KMS-11 (cell line): ENCODE results near the gene TP53AIP1.

Source experiments
- H2AFZ ChIP-seq: fragments of 200-600 bp; sonication (generic); 2 replicates; pipeline ENCODE4 v1.6.1; 2016; ENCODE audit warnings: antibody characterized with exemption, mixed run types, low read depth
- H3K27ac ChIP-seq: fragments of 200-600 bp; sonication (generic); 2 replicates; pipeline ENCODE4 v1.6.1; 2016; ENCODE audit warnings: mild to moderate bottlenecking, mixed run types
- H3K27me3 ChIP-seq: fragments of 200-600 bp; sonication (generic); 2 replicates; pipeline ENCODE4 v1.6.1; 2017; ENCODE audit warnings: mild to moderate bottlenecking, low read depth, mixed run types, moderate library complexity; ENCODE audit not compliant: insufficient read depth
- H3K36me3 ChIP-seq: fragments of 200-600 bp; sonication (generic); 2 replicates; pipeline ENCODE4 v1.6.1; 2017; ENCODE audit warnings: mild to moderate bottlenecking, mixed run types; ENCODE audit not compliant: insufficient read depth
- H3K4me1 ChIP-seq: fragments of 200-600 bp; sonication (generic); 2 replicates; pipeline ENCODE4 v1.6.1; 2016; ENCODE audit warnings: mild to moderate bottlenecking, low read depth, mixed run types; ENCODE audit not compliant: poor library complexity, severe bottlenecking
- H3K4me2 ChIP-seq: fragments of 200-600 bp; sonication (generic); 2 replicates; pipeline ENCODE4 v1.7.0; 2016; ENCODE audit warnings: mild to moderate bottlenecking, mixed run types
- H3K4me3 ChIP-seq: fragments of 200-600 bp; sonication (generic); IDR thresholded peaks from 2 replicates; pipeline ENCODE4 v1.6.1; 2017; ENCODE audit warnings: low read depth, low read length, mixed read lengths; ENCODE audit not compliant: insufficient read depth
- H3K79me2 ChIP-seq: fragments of 200-600 bp; sonication (generic); 2 replicates; pipeline ENCODE4 v1.6.1; 2016; ENCODE audit warnings: low read depth, mixed run types; ENCODE audit not compliant: insufficient read depth
- H3K9ac ChIP-seq: fragments of 200-600 bp; sonication (generic); 2 replicates; pipeline ENCODE4 v1.6.1; 2016; ENCODE audit warnings: mild to moderate bottlenecking, mixed run types
- H4K20me1 ChIP-seq: fragments of 200-600 bp; sonication (generic); 2 replicates; pipeline ENCODE4 v1.6.1; 2016; ENCODE audit warnings: mild to moderate bottlenecking, mixed run types; ENCODE audit not compliant: insufficient read depth
- CTCF ChIP-seq: fragments of 200-600 bp; sonication (generic); conservative IDR thresholded peaks from 2 replicates; pipeline ENCODE4 v1.6.1; 2017; ENCODE audit warnings: low read depth, mild to moderate bottlenecking, antibody characterized with exemption, low read length, moderate library complexity, mixed read lengths

Gene TP53AIP1

GRCh38 chr11:128938156-128938885, 4.3 kb downstream of the TP53AIP1 start:
- no peaks in the 10 kb centered on the region for H4K20me1 ChIP-seq
- TF ChIP-seq CTCF = no peak
- no peaks in the 10 kb centered on the region for H3K27me3 ChIP-seq
- no peaks in the 10 kb centered on the region for H3K4me1 ChIP-seq
- no peaks in the 10 kb centered on the region for H3K36me3 ChIP-seq
- H3K4me3 ChIP-seq = no peak overlapping the region
- no peak overlapping the region for H2AFZ ChIP-seq
- H3K9ac ChIP-seq = no peak overlapping the region
- no peaks in the 10 kb centered on the region for H3K79me2 ChIP-seq
- H3K27ac ChIP-seq = no peak overlapping the region
- H3K4me2 ChIP-seq = no peak overlapping the region

DNA sequence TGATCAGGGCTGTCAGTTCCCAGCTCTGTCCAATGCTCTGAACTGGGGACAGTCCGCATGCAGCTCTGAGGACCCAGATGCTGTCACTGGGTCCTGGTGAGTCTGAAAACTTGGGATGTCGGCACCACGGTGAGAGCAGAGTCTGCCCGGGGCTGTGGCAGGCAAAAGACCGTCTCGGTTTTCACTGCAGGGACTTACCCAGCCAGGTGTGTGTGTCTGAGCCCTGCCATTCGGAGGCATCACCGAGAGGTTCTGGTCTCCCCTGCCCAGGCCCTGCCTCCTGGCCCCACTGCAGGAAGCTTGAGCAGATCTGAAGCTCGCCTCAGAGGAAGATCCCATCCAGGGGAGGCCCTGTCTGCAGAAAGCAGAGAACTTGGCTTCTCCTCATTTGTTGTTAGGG, 5.2 kb downstream of the TP53AIP1 start:
- TF ChIP-seq CTCF = no peak
- Histone ChIP-seq H3K9ac (no peak overlapping the region), H2AFZ (no peak overlapping the region), H3K4me2 (no peak overlapping the region), H3K79me2 (no peaks in the 10 kb centered on the region), H3K4me1 (no peaks in the 10 kb centered on the region), H3K27ac (no peak overlapping the region), H4K20me1 (no peaks in the 10 kb centered on the region), H3K27me3 (no peaks in the 10 kb centered on the region), H3K4me3 (no peak overlapping the region), H3K36me3 (no peaks in the 10 kb centered on the region)

DNA sequence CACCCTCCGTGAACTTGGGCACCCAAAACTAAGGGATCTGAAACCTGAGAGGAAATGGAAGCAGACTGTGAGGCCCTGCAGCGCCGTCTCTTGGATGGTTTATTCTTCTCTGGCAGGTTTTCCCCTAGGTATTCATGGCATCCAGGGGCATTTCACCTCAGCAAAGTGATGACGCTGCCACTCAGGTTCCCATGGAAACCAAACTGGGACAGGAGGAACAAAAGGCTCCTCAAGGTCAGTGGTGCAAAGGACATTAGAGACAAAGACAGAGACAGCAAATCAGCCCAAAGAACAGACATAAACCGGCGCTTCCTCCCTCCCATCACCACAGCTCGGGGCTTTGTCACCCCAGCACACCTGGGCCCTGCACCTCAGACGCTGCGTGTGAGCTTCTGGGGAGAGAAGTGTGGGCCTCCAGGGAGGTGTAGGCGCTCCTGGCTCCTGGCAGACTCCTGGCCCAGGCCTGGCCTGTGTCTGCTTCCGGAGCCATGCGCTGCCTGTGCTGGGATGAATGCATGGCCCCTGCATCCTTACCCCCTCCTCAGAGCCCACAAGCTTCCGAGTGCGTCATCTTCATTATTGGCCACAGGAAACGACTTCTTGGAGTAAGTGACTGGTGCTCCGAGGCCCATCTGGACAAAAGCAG, 5.9 kb downstream of the TP53AIP1 start:
- no peak overlapping the region for H3K27ac ChIP-seq
- no peaks in the 10 kb centered on the region for H3K36me3 ChIP-seq
- no peak overlapping the region for H3K9ac ChIP-seq
- H2AFZ ChIP-seq = no peak overlapping the region
- no peak overlapping the region for H3K4me2 ChIP-seq
- no peaks in the 10 kb centered on the region for H3K27me3 ChIP-seq
- H3K4me3 ChIP-seq = no peak overlapping the region
- no peaks in the 10 kb centered on the region for H4K20me1 ChIP-seq
- no peaks in the 10 kb centered on the region for H3K79me2 ChIP-seq
- no peak for TF ChIP-seq CTCF
- H3K4me1 ChIP-seq = no peaks in the 10 kb centered on the region

- no peaks in the 10 kb centered on the region for H3K27me3 ChIP-seq
- H4K20me1 ChIP-seq = no peaks in the 10 kb centered on the region
- H3K27ac ChIP-seq = no peak overlapping the region
- no peak for TF ChIP-seq CTCF
- H3K4me2 ChIP-seq = no peak overlapping the region
- H2AFZ ChIP-seq = no peak overlapping the region
- no peaks in the 10 kb centered on the region for H3K79me2 ChIP-seq
- H3K36me3 ChIP-seq = no peaks in the 10 kb centered on the region
- no peaks in the 10 kb centered on the region for H3K4me1 ChIP-seq
- H3K4me3 ChIP-seq = no peak overlapping the region
- no peak overlapping the region for H3K9ac ChIP-seq
Observed at GRCh38 chr11:128934926-128935325, 7.7 kb downstream of the TP53AIP1 start.
